SU-DHL-6 (cell line): Measurements from ENCODE around the gene HTR3B.

Experiments
- H2AFZ ChIP-seq: fragments of 200-600 bp; sonication (generic); 2 replicates; pipeline ENCODE4 v1.6.1; 2014; ENCODE audit warnings: low read depth, mild to moderate bottlenecking, moderate library complexity, mixed read lengths, antibody characterized with exemption, low read length; ENCODE audit not compliant: severe bottlenecking
- H3F3A ChIP-seq: fragments of 200-600 bp; shearing (Covaris generic); 2 replicates; pipeline ENCODE4 v1.6.0; 2016; ENCODE audit warnings: antibody characterized with exemption, mild to moderate bottlenecking; ENCODE audit not compliant: insufficient read depth
- H3K27ac ChIP-seq: fragments of 200-600 bp; sonication (generic); 2 replicates; pipeline ENCODE4 v1.5.1; 2016; ENCODE audit warnings: low read depth, mild to moderate bottlenecking, low read length, moderate library complexity, mixed read lengths
- H3K27me3 ChIP-seq: fragments of 200-600 bp; sonication (generic), shearing (Covaris generic); 2 replicates; pipeline ENCODE4 v1.6.0; 2014; ENCODE audit warnings: mild to moderate bottlenecking, low read length
- H3K36me3 ChIP-seq: fragments of 200-600 bp; sonication (generic); 2 replicates; pipeline ENCODE4 v1.6.1; 2014; ENCODE audit warnings: mild to moderate bottlenecking, low read length, mixed read lengths
- H3K4me2 ChIP-seq: fragments of 300-600, 200-600 bp; shearing (Covaris generic), sonication (generic); 2 replicates; pipeline ENCODE4 v1.6.0; 2014; ENCODE audit warnings: low read length, low read depth, mild to moderate bottlenecking; ENCODE audit not compliant: poor library complexity, severe bottlenecking
- H3K4me3 ChIP-seq: fragments of 200-600 bp; sonication (generic); 2 replicates; pipeline ENCODE4 v1.5.1; 2014; ENCODE audit warnings: antibody characterized with exemption, low read length, mild to moderate bottlenecking, mixed read lengths; ENCODE audit not compliant: insufficient read depth, poor library complexity, severe bottlenecking
- H3K79me2 ChIP-seq: fragments of 200-600 bp; sonication (generic); 2 replicates; pipeline ENCODE4 v1.6.1; 2014; ENCODE audit warnings: mild to moderate bottlenecking, low read length, moderate library complexity; ENCODE audit not compliant: insufficient read depth
- H3K9ac ChIP-seq: fragments of 200-600 bp; sonication (generic); 2 replicates; pipeline ENCODE4 v1.7.0; 2014; ENCODE audit warnings: mild to moderate bottlenecking, low read length
- H3K9me2 ChIP-seq: fragments of 200-600 bp; sonication (generic); replicated peaks from 2 replicates; pipeline ENCODE4 v1.6.1; 2014; ENCODE audit warnings: low read length; ENCODE audit not compliant: insufficient read depth
- H3K9me3 ChIP-seq: fragments of 200-600 bp; sonication (generic); 2 replicates; pipeline ENCODE4 v1.6.1; 2014; ENCODE audit warnings: low read length, mixed read lengths; ENCODE audit not compliant: insufficient read depth
- H4K20me1 ChIP-seq: fragments of 200-600 bp; sonication (generic); 2 replicates; pipeline ENCODE4 v1.6.1; 2014; ENCODE audit warnings: low read depth, mild to moderate bottlenecking, antibody characterized with exemption, low read length, moderate library complexity, mixed read lengths
- EZH2phosphoT487 ChIP-seq: fragments of 200-600 bp; sonication (generic), shearing (Covaris generic); conservative IDR thresholded peaks from 2 replicates; pipeline ENCODE4 v1.6.1; 2018; ENCODE audit warnings: mild to moderate bottlenecking, antibody characterized with exemption, low read length, moderate library complexity, mixed read lengths
- TF ChIP-seq, protein P1 (sequence below): fragments of 200-600 bp; sonication (generic); IDR thresholded peaks from one replicate; pipeline ENCODE4 v1.5.1; 2017; ENCODE audit warnings: antibody characterized with exemption, mild to moderate bottlenecking, low read length, moderate library complexity; ENCODE audit not compliant: insufficient read depth, poor library complexity, severe bottlenecking

Gene HTR3B

DNA sequence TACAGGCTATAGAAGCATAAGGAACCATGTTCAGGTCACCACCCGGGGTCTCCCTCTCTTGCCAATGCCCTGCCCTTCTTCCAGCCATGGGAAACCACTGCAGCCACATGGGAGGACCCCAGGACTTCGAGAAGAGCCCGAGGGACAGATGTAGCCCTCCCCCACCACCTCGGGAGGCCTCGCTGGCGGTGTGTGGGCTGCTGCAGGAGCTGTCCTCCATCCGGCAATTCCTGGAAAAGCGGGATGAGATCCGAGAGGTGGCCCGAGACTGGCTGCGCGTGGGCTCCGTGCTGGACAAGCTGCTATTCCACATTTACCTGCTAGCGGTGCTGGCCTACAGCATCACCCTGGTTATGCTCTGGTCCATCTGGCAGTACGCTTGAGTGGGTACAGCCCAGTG is 84.8 kb downstream of the HTR3B start:
- Histone ChIP-seq H3K27me3 (no peaks in the 10 kb centered on the region), H3K79me2 (no peaks in the 10 kb centered on the region)

DNA sequence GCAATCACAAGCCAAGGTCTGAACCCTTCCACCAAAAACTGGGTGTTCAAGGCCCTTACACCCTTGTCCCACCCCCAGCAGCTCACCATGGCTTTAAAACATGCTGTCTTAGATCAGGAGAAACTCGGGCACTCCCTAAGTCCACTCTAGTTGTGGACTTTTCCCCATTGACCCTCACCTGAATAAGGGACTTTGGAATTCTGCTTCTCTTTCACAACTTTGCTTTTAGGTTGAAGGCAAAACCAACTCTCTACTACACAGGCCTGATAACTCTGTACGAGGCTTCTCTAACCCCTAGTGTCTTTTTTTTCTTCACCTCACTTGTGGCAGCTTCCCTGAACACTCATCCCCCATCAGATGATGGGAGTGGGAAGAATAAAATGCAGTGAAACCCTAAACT is 85.3 kb downstream of the HTR3B start:
- TF ChIP-seq EZH2phosphoT487, result no peak
- TF ChIP-seq, protein P1, sequence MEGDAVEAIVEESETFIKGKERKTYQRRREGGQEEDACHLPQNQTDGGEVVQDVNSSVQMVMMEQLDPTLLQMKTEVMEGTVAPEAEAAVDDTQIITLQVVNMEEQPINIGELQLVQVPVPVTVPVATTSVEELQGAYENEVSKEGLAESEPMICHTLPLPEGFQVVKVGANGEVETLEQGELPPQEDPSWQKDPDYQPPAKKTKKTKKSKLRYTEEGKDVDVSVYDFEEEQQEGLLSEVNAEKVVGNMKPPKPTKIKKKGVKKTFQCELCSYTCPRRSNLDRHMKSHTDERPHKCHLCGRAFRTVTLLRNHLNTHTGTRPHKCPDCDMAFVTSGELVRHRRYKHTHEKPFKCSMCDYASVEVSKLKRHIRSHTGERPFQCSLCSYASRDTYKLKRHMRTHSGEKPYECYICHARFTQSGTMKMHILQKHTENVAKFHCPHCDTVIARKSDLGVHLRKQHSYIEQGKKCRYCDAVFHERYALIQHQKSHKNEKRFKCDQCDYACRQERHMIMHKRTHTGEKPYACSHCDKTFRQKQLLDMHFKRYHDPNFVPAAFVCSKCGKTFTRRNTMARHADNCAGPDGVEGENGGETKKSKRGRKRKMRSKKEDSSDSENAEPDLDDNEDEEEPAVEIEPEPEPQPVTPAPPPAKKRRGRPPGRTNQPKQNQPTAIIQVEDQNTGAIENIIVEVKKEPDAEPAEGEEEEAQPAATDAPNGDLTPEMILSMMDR, result no peak
- no peak overlapping the region for H3K4me2 ChIP-seq
- no peaks in the 10 kb centered on the region for H3K36me3 ChIP-seq
- no peaks in the 10 kb centered on the region for H3K27me3 ChIP-seq
- no peak overlapping the region for H3K27ac ChIP-seq
- no peaks in the 10 kb centered on the region for H4K20me1 ChIP-seq
- H2AFZ ChIP-seq, result no peak overlapping the region
- no peaks in the 10 kb centered on the region for H3K9me2 ChIP-seq
- no peaks in the 10 kb centered on the region for H3K9me3 ChIP-seq
- H3K79me2 ChIP-seq, result no peaks in the 10 kb centered on the region
- no peaks in the 10 kb centered on the region for H3F3A ChIP-seq
- no peak overlapping the region for H3K4me3 ChIP-seq
- no peak overlapping the region for H3K9ac ChIP-seq

More for the DNA sequence above, 84.8 kb downstream of the HTR3B start:
- H3K4me3 ChIP-seq, result no peak overlapping the region
- H3K9me3 ChIP-seq, result no peaks in the 10 kb centered on the region
- no peak overlapping the region for H2AFZ ChIP-seq
- no peak overlapping the region for H3K27ac ChIP-seq
- no peaks in the 10 kb centered on the region for H3F3A ChIP-seq
- TF ChIP-seq, protein P1, result no peak
- no peak for TF ChIP-seq EZH2phosphoT487
- H3K4me2 ChIP-seq, result no peak overlapping the region
- no peak overlapping the region for H3K9ac ChIP-seq
- H3K9me2 ChIP-seq, result no peaks in the 10 kb centered on the region
- H4K20me1 ChIP-seq, result no peaks in the 10 kb centered on the region
- no peaks in the 10 kb centered on the region for H3K36me3 ChIP-seq

DNA sequence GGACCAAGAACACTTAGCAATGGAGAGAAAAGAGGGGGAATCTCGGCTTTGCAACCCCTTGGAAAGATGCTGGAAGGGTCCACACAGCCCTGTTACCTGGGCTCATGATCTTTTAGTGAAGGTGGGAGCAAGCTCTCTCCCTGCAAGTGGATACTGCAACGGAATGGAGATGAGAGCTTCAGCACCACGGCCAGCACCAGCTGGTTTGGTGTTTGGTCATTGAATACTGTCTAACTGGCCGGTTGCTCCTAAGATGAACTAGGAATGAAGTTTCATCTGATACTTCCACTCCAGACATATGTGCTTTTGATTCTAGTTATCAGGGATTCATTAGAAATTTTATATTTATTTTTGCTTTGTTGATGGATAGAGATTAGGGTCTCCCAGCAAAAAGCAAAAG is 86.6 kb downstream of the HTR3B start:
- Histone ChIP-seq H3K36me3 (no peaks in the 10 kb centered on the region), H3K9me2 (no peaks in the 10 kb centered on the region), H3K9ac (no peak overlapping the region), H4K20me1 (no peaks in the 10 kb centered on the region), H3K27me3 (no peaks in the 10 kb centered on the region), H3K79me2 (no peaks in the 10 kb centered on the region), H3K9me3 (no peaks in the 10 kb centered on the region), H3K4me3 (no peak overlapping the region), H2AFZ (no peak overlapping the region), H3K4me2 (no peak overlapping the region), H3K27ac (no peak overlapping the region), H3F3A (no peaks in the 10 kb centered on the region)
- no peak for TF ChIP-seq EZH2phosphoT487
- TF ChIP-seq, protein P1, result no peak
